HG03439 (cell line): ENCODE data around the gene ABCG4.

Experiments used
- ATAC-seq: cut with Tn5 transposase; IDR thresholded peaks from one replicate; pipeline ENCODE4 v1.9.1; 2021; ENCODE audit warnings: mild to moderate bottlenecking, moderate library complexity; ENCODE audit not compliant: unreplicated experiment

The ABCG4 gene

GRCh38 chr11:119205080-119205479 lies 56.2 kb downstream of the ABCG4 start:
- no peak for ATAC-seq

DNA sequence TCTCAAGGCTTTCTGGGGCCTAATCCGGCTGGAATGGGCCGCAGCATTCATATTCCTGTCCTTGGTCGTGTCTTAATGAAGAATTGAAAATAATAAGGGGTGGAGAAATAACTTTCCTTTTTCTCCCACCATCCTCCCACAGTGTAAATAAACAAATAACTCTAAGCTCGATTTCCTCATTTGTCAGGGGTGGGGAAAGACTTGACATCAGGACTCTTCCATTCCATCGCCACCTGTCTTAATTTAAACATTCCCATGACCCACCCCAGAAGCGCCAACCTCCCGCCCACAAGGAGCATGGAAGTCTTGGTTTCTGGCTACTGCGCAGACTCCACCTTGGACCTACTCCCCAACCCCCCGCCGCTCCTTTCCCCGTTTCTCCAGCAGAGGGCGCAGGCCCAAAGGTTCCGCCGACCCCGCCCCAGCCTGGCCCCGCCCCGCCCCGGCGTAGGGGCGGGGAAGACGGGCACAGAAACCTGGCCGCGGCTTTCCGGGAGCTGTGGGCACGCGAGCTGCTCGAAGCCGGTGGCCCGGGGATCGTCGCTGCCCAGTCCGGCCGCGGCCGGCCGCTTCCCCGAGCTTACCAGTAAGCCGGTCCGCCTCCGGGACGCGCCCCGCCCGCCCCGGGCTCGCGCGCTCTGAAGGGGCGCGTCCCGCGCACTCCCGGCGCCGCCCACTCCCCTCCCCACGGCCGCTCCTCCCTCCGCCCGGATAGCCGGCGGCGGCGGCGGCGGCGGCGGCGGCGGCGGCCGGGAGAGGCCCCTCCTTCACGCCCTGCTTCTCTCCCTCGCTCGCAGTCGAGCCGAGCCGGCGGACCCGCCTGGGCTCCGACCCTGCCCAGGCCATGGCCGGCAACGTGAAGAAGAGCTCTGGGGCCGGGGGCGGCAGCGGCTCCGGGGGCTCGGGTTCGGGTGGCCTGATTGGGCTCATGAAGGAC lies 57.0 kb downstream of the ABCG4 start, which contains the start of gene CBL:
TSS of gene CBL (plus strand) at position 766 of the 937 bp plus-strand sequence. CDS start at position 845, 79 bp downstream.
- ATAC-seq, result peak; percentile 85

DNA sequence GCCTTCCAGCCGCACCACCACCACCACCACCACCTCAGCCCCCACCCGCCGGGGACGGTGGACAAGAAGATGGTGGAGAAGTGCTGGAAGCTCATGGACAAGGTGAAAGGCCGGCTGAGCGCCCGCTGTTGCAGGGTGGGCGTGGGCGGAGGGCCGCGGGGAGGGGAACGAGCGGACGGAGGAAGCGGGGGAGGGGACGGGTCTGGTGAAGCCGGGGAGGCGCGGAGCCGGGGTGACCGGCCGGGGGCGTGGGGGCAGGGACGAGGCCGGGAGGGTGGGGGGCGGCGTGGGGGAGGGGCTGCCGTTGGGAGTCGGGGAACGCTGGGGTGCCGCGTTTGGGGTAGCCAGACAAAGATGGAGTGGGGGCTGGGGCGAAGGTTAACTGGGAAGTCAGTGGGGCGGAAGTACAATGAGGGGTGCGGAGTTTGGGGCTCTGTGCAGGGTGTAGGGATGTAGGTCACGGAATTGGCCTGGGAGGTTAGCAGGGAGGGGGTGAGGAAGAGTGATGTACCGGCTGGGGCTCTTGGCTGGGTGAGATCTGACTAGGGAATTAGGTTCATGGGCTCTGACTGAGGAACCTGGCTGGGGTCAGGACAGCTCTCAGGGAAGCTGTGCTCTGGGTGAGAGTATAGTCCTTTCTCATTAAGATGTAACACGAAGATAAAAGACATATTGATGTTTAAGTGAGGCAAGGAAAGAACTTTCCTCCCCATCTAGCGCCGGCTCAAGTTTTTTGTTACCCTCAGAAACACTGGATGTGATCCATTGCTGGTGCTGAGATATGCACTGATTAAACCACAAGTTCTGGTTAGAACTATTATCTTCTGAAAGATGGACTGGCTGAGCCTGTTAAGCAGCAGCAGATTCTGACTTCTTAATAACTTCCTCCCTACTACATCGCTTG lies 57.9 kb downstream of the ABCG4 start:
- peak; percentile 20 for ATAC-seq

GRCh38 chr11:119207415-119207960 lies 58.6 kb downstream of the ABCG4 start:
- no peak for ATAC-seq

DNA sequence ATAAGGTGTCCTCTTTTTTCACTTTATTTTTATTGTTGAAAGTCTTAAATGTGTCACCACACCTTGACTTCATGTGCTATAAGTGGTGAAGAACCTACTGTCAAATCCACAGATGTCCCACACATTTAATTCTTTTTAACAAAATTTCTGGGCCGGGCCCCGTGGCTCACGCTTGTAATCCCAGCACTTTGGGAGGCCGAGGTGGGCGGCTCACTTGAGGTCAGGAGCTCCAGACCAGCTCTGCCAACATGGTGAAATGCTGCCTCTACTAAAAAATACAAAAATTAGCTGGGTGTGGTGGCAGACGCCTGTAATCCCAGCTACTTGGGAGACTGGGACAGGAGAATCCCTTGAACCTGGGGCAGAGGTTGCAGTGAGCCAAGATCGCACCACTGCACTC lies 60.3 kb downstream of the ABCG4 start:
- no peak for ATAC-seq

- no peak for ATAC-seq
Observed at GRCh38 chr11:119210050-119210449, 61.2 kb downstream of the ABCG4 start.
